PC-9 (cell line): Measurements from ENCODE around the gene UGT1A5. TPM values are rescaled to one million over a fixed set of nuclear protein-coding genes. Genes with fewer than 3 reads are reported as not detected.
A peak's percentile ranks its signal among the peaks of the same experiment; 100 is the strongest.

Experiments used
- BruUV-seq: library from RNA; stranded (reverse); fragments of 400-500 nt; replicated peaks from 2 replicates; lab custom pipeline; 2021; lab: Mats Ljungman, UMichigan
- CTCF ChIA-PET: fragments of 300-600 bp; sonication (Branson Sonifier 250); formaldehyde crosslinking; loops from one replicate; lab custom pipeline; 2022; ENCODE audit warnings: antibody characterized with exemption; lab: Charles Lee
- POLR2A ChIA-PET: fragments of 300-600 bp; sonication (Branson Sonifier 250); formaldehyde crosslinking; loops from one replicate; lab custom pipeline; 2022; ENCODE audit warnings: antibody characterized with exemption; ENCODE audit not compliant: unreplicated experiment; lab: Charles Lee
- DNase-seq, 2 experiments: peaks; one replicate each; pipeline versions ENCODE4 v3.0.0 to v3.0.0-alpha.2; 2015 to 2022; ENCODE audit warnings: mixed read lengths in 1 of 2
- H2AFZ ChIP-seq: fragments of 200-600 bp; sonication (generic); 2 replicates; pipeline ENCODE4 v1.8.1; 2017; ENCODE audit warnings: antibody characterized with exemption
- H3F3A ChIP-seq: fragments of 200-600 bp; sonication (generic); 2 replicates; pipeline ENCODE4 v1.8.1; 2017; ENCODE audit warnings: antibody characterized with exemption, mild to moderate bottlenecking, low read depth; ENCODE audit not compliant: insufficient read depth
- H3K27ac ChIP-seq: fragments of 200-600 bp; sonication (generic); 2 replicates; pipeline ENCODE4 v1.6.1; 2016; ENCODE audit warnings: mixed run types
- H3K27me3 ChIP-seq: fragments of 200-600 bp; sonication (generic); 2 replicates; pipeline ENCODE4 v1.6.1; 2016; ENCODE audit warnings: low read depth, mixed run types; ENCODE audit not compliant: insufficient read depth
- H3K36me3 ChIP-seq: fragments of 200-600 bp; sonication (generic); 2 replicates; pipeline ENCODE4 v1.6.1; 2016; ENCODE audit warnings: low read depth, mixed run types
- H3K4me1 ChIP-seq: fragments of 200-600 bp; sonication (generic); replicated peaks from 2 replicates; pipeline ENCODE4 v1.6.1; 2016; ENCODE audit warnings: mixed run types; ENCODE audit not compliant: insufficient read depth
- H3K4me2 ChIP-seq: fragments of 200-600 bp; sonication (generic); 2 replicates; pipeline ENCODE4 v1.6.1; 2017; ENCODE audit warnings: mixed run types
- H3K4me3 ChIP-seq: fragments of 200-600 bp; sonication (generic); 2 replicates; pipeline ENCODE4 v1.6.1; 2016; ENCODE audit warnings: mixed run types
- H3K79me2 ChIP-seq: fragments of 200-600 bp; sonication (generic); 2 replicates; pipeline ENCODE4 v1.6.1; 2017; ENCODE audit warnings: low read depth, mixed run types
- H3K9me2 ChIP-seq: fragments of 200-600 bp; sonication (generic); 2 replicates; pipeline ENCODE4 v1.8.1; 2017; ENCODE audit warnings: mild to moderate bottlenecking; ENCODE audit not compliant: insufficient read depth
- H3K9me3 ChIP-seq: fragments of 200-600 bp; sonication (generic); 2 replicates; pipeline ENCODE4 v1.8.1; 2016; ENCODE audit warnings: low read depth; ENCODE audit not compliant: insufficient read depth
- H4K20me1 ChIP-seq: fragments of 200-600 bp; sonication (generic); 2 replicates; pipeline ENCODE4 v1.8.1; 2017; ENCODE audit not compliant: insufficient read depth
- CTCF ChIP-seq: fragments of 200-600 bp; sonication (generic); conservative IDR thresholded peaks from 2 replicates; pipeline ENCODE4 v1.6.1; 2017; ENCODE audit warnings: mixed run types, antibody characterized with exemption, mild to moderate bottlenecking, moderate library complexity
- EZH2 ChIP-seq: fragments of 200-600 bp; sonication (generic); IDR thresholded peaks from 2 replicates; pipeline ENCODE4 v1.8.0; 2017; ENCODE audit warnings: antibody characterized with exemption, low read depth
- intact Hi-C: fragments of 100-400 bp; cut with micrococcal nuclease; formaldehyde crosslinking; loops from one replicate; pipeline ENCODE4 v1.10.0; 2022; ENCODE audit not compliant: unreplicated experiment
- total RNA-seq: library from RNA; stranded (reverse); gene quantifications from 2 replicates; pipeline ENCODE4 v1.2.3, GENCODE V29; 2021

UGT1A5 gene
- total RNA-seq, 1 experiment from 2014 or later, result 71.3 TPM

GRCh38 chr2:233671290-233672161 lies 41.2 kb upstream of the UGT1A5 start, which contains the start of gene UGT1A9:
Gene UGT1A9 (plus strand): TSS chr2:233671898. CDS start chr2:233671935, 37 bp downstream.
- Histone ChIP-seq H3K9me2 (peaks cover 4% of the 10 kb centered on the region; the same call in 1 of the 2 replicates), H3K27me3 (no peaks in the 10 kb centered on the region), H3F3A (no peaks in the 10 kb centered on the region), H2AFZ (0 out of 2 replicates have a peak within 1 kb of the TSS, but pooled peaks have one; percentile 19), H3K79me2 (no peaks in the 10 kb centered on the region), H3K4me2 (no peak within 1 kb of the TSS), H3K4me3 (no peak within 1 kb of the TSS), H3K9me3 (no peaks in the 10 kb centered on the region; the same call in 1 of the 2 replicates), H4K20me1 (no peaks in the 10 kb centered on the region), H3K27ac (no peak within 1 kb of the TSS), H3K4me1 (no peaks in the 10 kb centered on the region), H3K36me3 (no peaks in the 10 kb centered on the region)
- DNase-seq, result peak in 1 of 2 experiments; percentile 22
- ChIA-PET POLR2A (no interaction called here), CTCF (no interaction called here)
- intact Hi-C loops, result no loop called here
- no peak for TF ChIP-seq CTCF
- TF ChIP-seq EZH2, result no peak
- BruUV-seq, result no TSS peak

GRCh38 chr2:233672886-233673285 lies 39.8 kb upstream of the UGT1A5 start:
- no peak for TF ChIP-seq EZH2
- no TSS peak for BruUV-seq
- Histone ChIP-seq H3K79me2 (no peaks in the 10 kb centered on the region), H3K9me2 (peaks cover 4% of the 10 kb centered on the region; the same call in 1 of the 2 replicates), H3K4me1 (no peaks in the 10 kb centered on the region), H3K36me3 (no peaks in the 10 kb centered on the region), H4K20me1 (no peaks in the 10 kb centered on the region), H3K9me3 (no peaks in the 10 kb centered on the region; the same call in 1 of the 2 replicates), H3F3A (no peaks in the 10 kb centered on the region), H3K27me3 (no peaks in the 10 kb centered on the region), H3K4me3 (no peak overlapping the region), H3K27ac (no peak overlapping the region), H2AFZ (no peak overlapping the region), H3K4me2 (no peak overlapping the region)
- ChIA-PET CTCF (no interaction called here), POLR2A (no interaction called here)
- DNase-seq, result peak in 1 of 2 experiments; percentile 29
- intact Hi-C loops, result no loop called here

- no peak overlapping the region for H3K4me2 ChIP-seq
- peak in 1 of 2 experiments; percentile 22 for DNase-seq
- H3K79me2 ChIP-seq, result no peaks in the 10 kb centered on the region
- no peak overlapping the region for H3K4me3 ChIP-seq
- H4K20me1 ChIP-seq, result no peaks in the 10 kb centered on the region
- no peak overlapping the region for H2AFZ ChIP-seq
- no peaks in the 10 kb centered on the region for H3K27me3 ChIP-seq
- no peaks in the 10 kb centered on the region for H3F3A ChIP-seq
- intact Hi-C loops, result no loop called here
- ChIA-PET POLR2A (no interaction called here), CTCF (no interaction called here)
- H3K9me3 ChIP-seq, result no peaks in the 10 kb centered on the region; the same call in 1 of the 2 replicates
- TF ChIP-seq EZH2 (no peak), CTCF (no peak)
- no peaks in the 10 kb centered on the region for H3K36me3 ChIP-seq
- BruUV-seq, result no TSS peak
- peaks cover 4% of the 10 kb centered on the region; the same call in 1 of the 2 replicates for H3K9me2 ChIP-seq
- no peak overlapping the region for H3K27ac ChIP-seq
- no peaks in the 10 kb centered on the region for H3K4me1 ChIP-seq
These were observed 38.8 kb upstream of the UGT1A5 start for GRCh38 chr2:233673896-233674295.
